Colonic mucosa (tissue), 4 donors: ENCODE data around the gene NEU3. TPM values are rescaled to one million over a fixed set of nuclear protein-coding genes. Genes with fewer than 3 reads are reported as not detected.
"Not testable (repeated sequence)": the region's sequence is repeated elsewhere in the genome, so short reads cannot be mapped to it uniquely, and the experiment has no call there.

Source experiments
- DNase-seq: peaks from one replicate; pipeline ENCODE4 v3.0.0-alpha.2; 2020
- H3K27ac ChIP-seq: fragments of 200-600 bp; one replicate; pipeline ENCODE4 v1.8.0; 2021
- H3K27me3 ChIP-seq: fragments of 200-600 bp; one replicate; pipeline ENCODE4 v1.8.0; 2021
- H3K36me3 ChIP-seq: fragments of 200-600 bp; one replicate; pipeline ENCODE4 v1.8.0; 2021
- H3K4me1 ChIP-seq: fragments of 200-600 bp; one replicate; pipeline ENCODE4 v1.8.0; 2021; ENCODE audit warnings: mild to moderate bottlenecking
- H3K4me3 ChIP-seq: fragments of 200-600 bp; one replicate; pipeline ENCODE4 v1.8.0; 2021
- H3K9ac ChIP-seq, 2 donors: one replicate each; pipeline ENCODE4 v1.7.0; 2013; ENCODE audit warnings: control low read depth in 2 of 2, low read depth in 2 of 2, low read length in 2 of 2
- H3K9me3 ChIP-seq: fragments of 200-600 bp; one replicate; pipeline ENCODE4 v1.8.0; 2021
- CTCF ChIP-seq: fragments of 200-600 bp; IDR thresholded peaks from one replicate; pipeline ENCODE4 v1.8.0; 2022; ENCODE audit warnings: antibody characterized with exemption, mild to moderate bottlenecking
- intact Hi-C: fragments of 100-400 bp; cut with DNase I; formaldehyde crosslinking; loops from one replicate; pipeline ENCODE4 v1.14.1; 2022
- total RNA-seq, 2 donors: library from RNA; stranded (reverse); fragmentation: NEBNext Ultra II Directional in 1 of 2; extraction: Animal tissue kit (Norgen Biotek cat#: 25700) in 1 of 2; gene quantifications; one replicate each; pipeline ENCODE4 v1.2.1, GENCODE V29; 2021
- donor health status: healthy.
- donor health status: DM: no; HTN: no; CAD: no.
- donor health status: DM: no; HTN: no; CAD: no.

The NEU3 gene
- total RNA-seq, 2 donors from 2014 or later: 3.3 to 8.1 TPM

- no peak overlapping the region for H3K27ac ChIP-seq
- no peaks in the 10 kb centered on the region for H3K27me3 ChIP-seq
- H3K9ac ChIP-seq: no peak overlapping the region
- H3K9me3 ChIP-seq: no peaks in the 10 kb centered on the region
- no peak for TF ChIP-seq CTCF
- intact Hi-C loops: loop anchor here (2.0 kb wide), 1 partner anchor 105 kb away; no protein-coding TSS in a partner anchor
- no peaks in the 10 kb centered on the region for H3K4me1 ChIP-seq
- no peak for DNase-seq
- no peaks in the 10 kb centered on the region for H3K36me3 ChIP-seq
- no peak overlapping the region for H3K4me3 ChIP-seq
Measured at GRCh38 chr11:75033916-75034315, 45.2 kb downstream of the NEU3 start.

GRCh38 chr11:75035256-75035655 is 46.5 kb downstream of the NEU3 start:
- H3K27me3 ChIP-seq: no peaks in the 10 kb centered on the region
- no peaks in the 10 kb centered on the region for H3K9me3 ChIP-seq
- TF ChIP-seq CTCF: no peak
- H3K4me3 ChIP-seq: no peak overlapping the region
- H3K4me1 ChIP-seq: no peaks in the 10 kb centered on the region
- intact Hi-C loops: no loop called here
- no peak overlapping the region for H3K9ac ChIP-seq
- no peaks in the 10 kb centered on the region for H3K36me3 ChIP-seq
- no peak overlapping the region for H3K27ac ChIP-seq
- no peak for DNase-seq

- Histone ChIP-seq H3K27ac (no peak overlapping the region), H3K9ac (no peak overlapping the region), H3K9me3 (no peaks in the 10 kb centered on the region), H3K36me3 (no peaks in the 10 kb centered on the region), H3K27me3 (no peaks in the 10 kb centered on the region), H3K4me1 (no peaks in the 10 kb centered on the region), H3K4me3 (no peak overlapping the region)
- TF ChIP-seq CTCF: no peak
- DNase-seq: no peak
- intact Hi-C loops: no loop called here
Measured at GRCh38 chr11:75035911-75036565, 47.3 kb downstream of the NEU3 start.

- intact Hi-C loops: no loop called here
- no peak for DNase-seq
- no peaks in the 10 kb centered on the region for H3K9me3 ChIP-seq
- no peak overlapping the region for H3K9ac ChIP-seq
- H3K4me1 ChIP-seq: no peaks in the 10 kb centered on the region
- TF ChIP-seq CTCF: no peak
- no peak overlapping the region for H3K4me3 ChIP-seq
- H3K27ac ChIP-seq: no peak overlapping the region
- H3K36me3 ChIP-seq: no peaks in the 10 kb centered on the region
- no peaks in the 10 kb centered on the region for H3K27me3 ChIP-seq
Measured at GRCh38 chr11:75040167-75040770, 51.5 kb downstream of the NEU3 start.

- Histone ChIP-seq H3K4me3 (no peak overlapping the region), H3K27me3 (no peaks in the 10 kb centered on the region), H3K36me3 (no peaks in the 10 kb centered on the region), H3K4me1 (no peaks in the 10 kb centered on the region), H3K9ac (no peak overlapping the region), H3K27ac (no peak overlapping the region), H3K9me3 (no peaks in the 10 kb centered on the region)
- DNase-seq: no peak
- intact Hi-C loops: no loop called here
- no peak for TF ChIP-seq CTCF
Measured at GRCh38 chr11:75041263-75041662, 52.5 kb downstream of the NEU3 start.

- H3K27me3 ChIP-seq, H3K4me1 ChIP-seq, H3K27ac ChIP-seq, H3K9me3 ChIP-seq, H3K9ac ChIP-seq, DNase-seq, H3K36me3 ChIP-seq, H3K4me3 ChIP-seq, intact Hi-C loops: not testable (repeated sequence)
Measured at GRCh38 chr11:75041821-75042220, 53.1 kb downstream of the NEU3 start.

- H3K27me3 ChIP-seq, H3K4me1 ChIP-seq, H3K9me3 ChIP-seq, intact Hi-C loops, H3K9ac ChIP-seq, H3K36me3 ChIP-seq, H3K27ac ChIP-seq, DNase-seq, H3K4me3 ChIP-seq: not testable (repeated sequence)
Measured at GRCh38 chr11:75044381-75045170, 55.8 kb downstream of the NEU3 start.

GRCh38 chr11:75046668-75047067 is 57.9 kb downstream of the NEU3 start:
- H3K4me1 ChIP-seq, H3K27me3 ChIP-seq, H3K4me3 ChIP-seq, H3K27ac ChIP-seq, H3K9me3 ChIP-seq, H3K9ac ChIP-seq, intact Hi-C loops, H3K36me3 ChIP-seq, DNase-seq: not testable (repeated sequence)
